HEK293 (cell line): ENCODE data around the gene CDK14.

Experiments used
- CTCF ChIP-seq: fragments of 450-650 bp; formaldehyde crosslinking; IDR thresholded peaks from 2 replicates; pipeline ENCODE4 v1.5.1; 2016; ENCODE audit warnings: missing biosample characterization, missing genetic modification characterization
- IKZF3 ChIP-seq: fragments of 450-650 bp; IDR thresholded peaks from 2 replicates; pipeline ENCODE4 v1.5.0; 2018; ENCODE audit warnings: missing biosample characterization, mild to moderate bottlenecking, missing genetic modification characterization, moderate library complexity
- SALL2 ChIP-seq: fragments of 450-650 bp; formaldehyde crosslinking; IDR thresholded peaks from 2 replicates; pipeline ENCODE4 v1.5.0; 2017; ENCODE audit warnings: missing biosample characterization, mild to moderate bottlenecking, missing genetic modification characterization, borderline replicate concordance
- ZBTB1 ChIP-seq: fragments of 450-650 bp; formaldehyde crosslinking; IDR thresholded peaks from 2 replicates; pipeline ENCODE4 v1.5.1; 2016; ENCODE audit warnings: missing biosample characterization, missing genetic modification characterization
- ZEB2 ChIP-seq: fragments of 450-650 bp; formaldehyde crosslinking; IDR thresholded peaks from 2 replicates; pipeline ENCODE4 v1.5.1; 2016; ENCODE audit warnings: missing biosample characterization, missing genetic modification characterization
- ZNF121 ChIP-seq: fragments of 450-650 bp; formaldehyde crosslinking; IDR thresholded peaks from 2 replicates; pipeline ENCODE4 v1.5.1; 2016; ENCODE audit warnings: missing biosample characterization, missing genetic modification characterization
- ZNF239 ChIP-seq: fragments of 450-650 bp; formaldehyde crosslinking; IDR thresholded peaks from 2 replicates; pipeline ENCODE4 v1.5.1; 2016; ENCODE audit warnings: missing biosample characterization, missing genetic modification characterization
- ZNF274 ChIP-seq, 2 experiments: fragments of 200-500 bp in 1 of 2; fragments of 450-650 bp in 1 of 2; sonication (Bioruptor generic) in 1 of 2; formaldehyde crosslinking in 1 of 2; IDR thresholded peaks; 2 replicates each; pipeline versions ENCODE4 v1.5.1 to v1.6.1; 2014 to 2016; ENCODE audit warnings: borderline replicate concordance in 1 of 2, inconsistent platforms in 1 of 2, low read length in 1 of 2, missing biosample characterization in 1 of 2, missing genetic modification characterization in 1 of 2
- ZNF426 ChIP-seq: fragments of 450-650 bp; formaldehyde crosslinking; IDR thresholded peaks from 2 replicates; pipeline ENCODE4 v1.5.1; 2017; ENCODE audit warnings: missing biosample characterization, missing genetic modification characterization, mild to moderate bottlenecking, inconsistent platforms, moderate library complexity
- ZNF600 ChIP-seq: fragments of 450-650 bp; formaldehyde crosslinking; IDR thresholded peaks from 2 replicates; pipeline ENCODE4 v1.5.1; 2016; ENCODE audit warnings: missing biosample characterization, missing genetic modification characterization
- ZNF785 ChIP-seq: fragments of 450-650 bp; formaldehyde crosslinking; IDR thresholded peaks from 2 replicates; pipeline ENCODE4 v1.5.1; 2016; ENCODE audit warnings: missing biosample characterization, missing genetic modification characterization
- ZSCAN16 ChIP-seq: fragments of 450-650 bp; formaldehyde crosslinking; IDR thresholded peaks from 2 replicates; pipeline ENCODE4 v1.5.1; 2016; ENCODE audit warnings: missing biosample characterization, missing genetic modification characterization
- TF ChIP-seq, protein P1 (sequence below): fragments of 450-650 bp; formaldehyde crosslinking; IDR thresholded peaks from 2 replicates; pipeline ENCODE4 v1.5.1; 2016; ENCODE audit warnings: missing biosample characterization, missing genetic modification characterization
- TF ChIP-seq, protein P2 (sequence below): fragments of 450-650 bp; formaldehyde crosslinking; IDR thresholded peaks from 2 replicates; pipeline ENCODE4 v1.5.1; 2016; ENCODE audit warnings: missing biosample characterization, missing genetic modification characterization

DNA sequence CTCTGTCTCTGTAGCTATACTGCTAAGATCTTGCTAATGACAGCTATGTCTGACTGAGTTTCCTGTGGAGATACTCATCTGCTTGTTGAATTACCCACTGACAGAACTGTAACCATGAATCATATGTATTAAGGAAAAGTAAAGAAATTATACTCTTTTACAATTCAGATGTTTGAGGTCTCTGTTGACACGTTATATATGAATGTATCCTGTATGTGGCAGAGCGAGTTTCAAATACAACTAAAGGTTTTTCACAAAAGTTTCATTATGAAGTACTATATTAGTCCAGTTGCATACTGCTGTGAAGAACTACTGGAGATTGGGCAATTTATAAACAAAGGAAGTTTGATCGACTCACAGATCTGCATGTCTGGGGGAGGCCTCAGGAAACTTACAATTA lies 232.5 kb downstream of the CDK14 start:
- TF ChIP-seq ZNF239 = no peak
- no peak for TF ChIP-seq ZSCAN16 (tag by site-specific recombination)
- TF ChIP-seq ZBTB1 = no peak
- TF ChIP-seq ZNF121 = no peak
- TF ChIP-seq, protein P1, sequence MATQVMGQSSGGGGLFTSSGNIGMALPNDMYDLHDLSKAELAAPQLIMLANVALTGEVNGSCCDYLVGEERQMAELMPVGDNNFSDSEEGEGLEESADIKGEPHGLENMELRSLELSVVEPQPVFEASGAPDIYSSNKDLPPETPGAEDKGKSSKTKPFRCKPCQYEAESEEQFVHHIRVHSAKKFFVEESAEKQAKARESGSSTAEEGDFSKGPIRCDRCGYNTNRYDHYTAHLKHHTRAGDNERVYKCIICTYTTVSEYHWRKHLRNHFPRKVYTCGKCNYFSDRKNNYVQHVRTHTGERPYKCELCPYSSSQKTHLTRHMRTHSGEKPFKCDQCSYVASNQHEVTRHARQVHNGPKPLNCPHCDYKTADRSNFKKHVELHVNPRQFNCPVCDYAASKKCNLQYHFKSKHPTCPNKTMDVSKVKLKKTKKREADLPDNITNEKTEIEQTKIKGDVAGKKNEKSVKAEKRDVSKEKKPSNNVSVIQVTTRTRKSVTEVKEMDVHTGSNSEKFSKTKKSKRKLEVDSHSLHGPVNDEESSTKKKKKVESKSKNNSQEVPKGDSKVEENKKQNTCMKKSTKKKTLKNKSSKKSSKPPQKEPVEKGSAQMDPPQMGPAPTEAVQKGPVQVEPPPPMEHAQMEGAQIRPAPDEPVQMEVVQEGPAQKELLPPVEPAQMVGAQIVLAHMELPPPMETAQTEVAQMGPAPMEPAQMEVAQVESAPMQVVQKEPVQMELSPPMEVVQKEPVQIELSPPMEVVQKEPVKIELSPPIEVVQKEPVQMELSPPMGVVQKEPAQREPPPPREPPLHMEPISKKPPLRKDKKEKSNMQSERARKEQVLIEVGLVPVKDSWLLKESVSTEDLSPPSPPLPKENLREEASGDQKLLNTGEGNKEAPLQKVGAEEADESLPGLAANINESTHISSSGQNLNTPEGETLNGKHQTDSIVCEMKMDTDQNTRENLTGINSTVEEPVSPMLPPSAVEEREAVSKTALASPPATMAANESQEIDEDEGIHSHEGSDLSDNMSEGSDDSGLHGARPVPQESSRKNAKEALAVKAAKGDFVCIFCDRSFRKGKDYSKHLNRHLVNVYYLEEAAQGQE (tag by site-specific recombination) = no peak
- no peak for TF ChIP-seq IKZF3 (tag by site-specific recombination)
- TF ChIP-seq ZNF600 (tag by site-specific recombination) = no peak
- TF ChIP-seq ZNF426 = no peak
- TF ChIP-seq ZNF274 (IDR thresholded peaks at IDR 0.05; ENCODE audit: low read length) = no peak
- no peak for TF ChIP-seq ZNF274 (tag by site-specific recombination; IDR thresholded peaks at IDR 0.05; ENCODE audit: borderline replicate concordance)
- TF ChIP-seq CTCF (tag by site-specific recombination) = no peak
- no peak for TF ChIP-seq SALL2 (tag by site-specific recombination)
- no peak for TF ChIP-seq ZEB2 (tag by site-specific recombination)
- no peak for TF ChIP-seq ZNF785 (tag by site-specific recombination)
- TF ChIP-seq, protein P2, sequence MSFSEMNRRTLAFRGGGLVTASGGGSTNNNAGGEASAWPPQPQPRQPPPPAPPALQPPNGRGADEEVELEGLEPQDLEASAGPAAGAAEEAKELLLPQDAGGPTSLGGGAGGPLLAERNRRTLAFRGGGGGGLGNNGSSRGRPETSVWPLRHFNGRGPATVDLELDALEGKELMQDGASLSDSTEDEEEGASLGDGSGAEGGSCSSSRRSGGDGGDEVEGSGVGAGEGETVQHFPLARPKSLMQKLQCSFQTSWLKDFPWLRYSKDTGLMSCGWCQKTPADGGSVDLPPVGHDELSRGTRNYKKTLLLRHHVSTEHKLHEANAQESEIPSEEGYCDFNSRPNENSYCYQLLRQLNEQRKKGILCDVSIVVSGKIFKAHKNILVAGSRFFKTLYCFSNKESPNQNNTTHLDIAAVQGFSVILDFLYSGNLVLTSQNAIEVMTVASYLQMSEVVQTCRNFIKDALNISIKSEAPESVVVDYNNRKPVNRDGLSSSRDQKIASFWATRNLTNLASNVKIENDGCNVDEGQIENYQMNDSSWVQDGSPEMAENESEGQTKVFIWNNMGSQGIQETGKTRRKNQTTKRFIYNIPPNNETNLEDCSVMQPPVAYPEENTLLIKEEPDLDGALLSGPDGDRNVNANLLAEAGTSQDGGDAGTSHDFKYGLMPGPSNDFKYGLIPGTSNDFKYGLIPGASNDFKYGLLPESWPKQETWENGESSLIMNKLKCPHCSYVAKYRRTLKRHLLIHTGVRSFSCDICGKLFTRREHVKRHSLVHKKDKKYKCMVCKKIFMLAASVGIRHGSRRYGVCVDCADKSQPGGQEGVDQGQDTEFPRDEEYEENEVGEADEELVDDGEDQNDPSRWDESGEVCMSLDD (tag by site-specific recombination) = no peak
